Activated CD4-positive, alpha-beta memory T cell treated with anti-CD3 and anti-CD28 coated beads for 36 hours (primary cell): ENCODE data around the gene SPRING1. TPM values are rescaled to one million over a fixed set of nuclear protein-coding genes. Genes with fewer than 3 reads are reported as not detected.
A peak's percentile ranks its signal among the peaks of the same experiment; 100 is the strongest.

Experiments used
- CTCF ChIA-PET: fragments of 350-600 bp; sonication (Branson Sonifier 250); formaldehyde crosslinking; loops from one replicate; lab custom pipeline; 2021; ENCODE audit warnings: antibody characterized with exemption, inconsistent platforms; lab: Charles Lee
- POLR2A ChIA-PET: fragments of 350-600 bp; sonication (Branson Sonifier 250); formaldehyde crosslinking; loops from one replicate; lab custom pipeline; 2021; ENCODE audit warnings: antibody characterized with exemption; lab: Charles Lee
- DNase-seq: peaks from one replicate; pipeline ENCODE4 v3.0.0-alpha.2; 2020
- H3K27ac Mint-ChIP-seq: one replicate; pipeline ENCODE4 v1.8.0; 2021; ENCODE audit warnings: mixed read lengths
- H3K27me3 Mint-ChIP-seq: one replicate; pipeline ENCODE4 v1.8.0; 2021; ENCODE audit warnings: mixed read lengths
- H3K36me3 Mint-ChIP-seq: one replicate; pipeline ENCODE4 v1.8.0; 2021; ENCODE audit warnings: mixed read lengths
- H3K4me1 Mint-ChIP-seq: one replicate; pipeline ENCODE4 v1.8.0; 2021; ENCODE audit warnings: low read depth, mixed read lengths
- H3K4me3 Mint-ChIP-seq: one replicate; pipeline ENCODE4 v1.8.0; 2021; ENCODE audit warnings: mild to moderate bottlenecking, mixed read lengths
- H3K9me3 Mint-ChIP-seq: one replicate; pipeline ENCODE4 v1.8.0; 2021; ENCODE audit warnings: mixed read lengths
- intact Hi-C: fragments of 100-400 bp; cut with micrococcal nuclease; formaldehyde crosslinking; loops from one replicate; pipeline ENCODE4 v1.15.1; 2023
- total RNA-seq, 2 experiments: library from RNA; stranded (reverse); gene quantifications; one replicate each; pipeline ENCODE4 v1.2.3, GENCODE V29; 2021

SPRING1 gene
- total RNA-seq, 2 experiments from 2014 or later: 20.9 to 24.3 TPM

- peaks cover 2% of the 10 kb centered on the region for H3K27me3 Mint-ChIP-seq
- intact Hi-C loops: loop anchor here (5.0 to 10.0 kb wide), 3 partner anchors 261 to 707 kb away; no protein-coding TSS in a partner anchor
- POLR2A ChIA-PET: no interaction called here
- H3K36me3 Mint-ChIP-seq: no peaks in the 10 kb centered on the region
- CTCF ChIA-PET: interaction anchor here (0.6 to 2.1 kb wide), 4 partner anchors 8 to 419 kb away, joined by 3 to 13 read pairs (median 6); partner anchors contain the start of gene HRK
- peaks cover 2% of the 10 kb centered on the region for H3K4me1 Mint-ChIP-seq
- H3K9me3 Mint-ChIP-seq: no peaks in the 10 kb centered on the region
- H3K4me3 Mint-ChIP-seq: no peak overlapping the region
- no peak for DNase-seq
- H3K27ac Mint-ChIP-seq: no peak overlapping the region
Observed at GRCh38 chr12:116701432-116701831, 36.4 kb downstream of the SPRING1 start.

GRCh38 chr12:116700066-116700465, 37.8 kb downstream of the SPRING1 start:
- Mint-ChIP-seq H3K27me3 (peaks cover 8% of the 10 kb centered on the region), H3K36me3 (no peaks in the 10 kb centered on the region), H3K4me1 (peaks cover 2% of the 10 kb centered on the region), H3K9me3 (no peaks in the 10 kb centered on the region), H3K27ac (no peak overlapping the region), H3K4me3 (no peak overlapping the region)
- ChIA-PET CTCF (interaction anchor here (0.6 to 2.1 kb wide), 2 partner anchors 9 to 17 kb away, joined by 3 to 13 read pairs; no protein-coding TSS in a partner anchor), POLR2A (no interaction called here)
- DNase-seq: no peak
- intact Hi-C loops: loop anchor here (5.0 to 10.0 kb wide), 3 partner anchors 262 to 705 kb away; no protein-coding TSS in a partner anchor

GRCh38 chr12:116698554-116699075, 39.3 kb downstream of the SPRING1 start:
- Mint-ChIP-seq H3K4me3 (no peak overlapping the region), H3K36me3 (no peaks in the 10 kb centered on the region), H3K27ac (no peak overlapping the region), H3K9me3 (no peaks in the 10 kb centered on the region), H3K4me1 (peaks cover 2% of the 10 kb centered on the region), H3K27me3 (peaks cover 19% of the 10 kb centered on the region)
- intact Hi-C loops: no loop called here
- ChIA-PET POLR2A (no interaction called here), CTCF (interaction anchor here (0.7 to 1.8 kb wide), 3 partner anchors 8 to 11 kb away, joined by 3 to 8 read pairs (median 3); no protein-coding TSS in a partner anchor)
- DNase-seq: no peak

GRCh38 chr12:116698116-116698515, 39.8 kb downstream of the SPRING1 start:
- intact Hi-C loops: no loop called here
- no peak for DNase-seq
- H3K4me3 Mint-ChIP-seq: no peak overlapping the region
- H3K27me3 Mint-ChIP-seq: peaks cover 21% of the 10 kb centered on the region
- CTCF ChIA-PET: interaction anchor here (0.7 to 1.8 kb wide), 2 partner anchors 8 to 10 kb away, joined by 3 to 8 read pairs; no protein-coding TSS in a partner anchor
- H3K9me3 Mint-ChIP-seq: no peaks in the 10 kb centered on the region
- H3K4me1 Mint-ChIP-seq: peaks cover 2% of the 10 kb centered on the region
- POLR2A ChIA-PET: no interaction called here
- H3K36me3 Mint-ChIP-seq: no peaks in the 10 kb centered on the region
- no peak overlapping the region for H3K27ac Mint-ChIP-seq

GRCh38 chr12:116697716-116698115, 40.2 kb downstream of the SPRING1 start:
- Mint-ChIP-seq H3K27ac (no peak overlapping the region), H3K4me1 (peaks cover 2% of the 10 kb centered on the region), H3K27me3 (peaks cover 23% of the 10 kb centered on the region), H3K9me3 (no peaks in the 10 kb centered on the region), H3K4me3 (no peak overlapping the region), H3K36me3 (no peaks in the 10 kb centered on the region)
- ChIA-PET CTCF (interaction anchor here (0.7 kb wide), 1 partner anchor 84 kb away, joined by 3 read pairs; no protein-coding TSS in a partner anchor), POLR2A (no interaction called here)
- intact Hi-C loops: no loop called here
- DNase-seq: no peak

GRCh38 chr12:116697305-116697704, 40.6 kb downstream of the SPRING1 start:
- intact Hi-C loops: no loop called here
- H3K4me1 Mint-ChIP-seq: peaks cover 2% of the 10 kb centered on the region
- no peak overlapping the region for H3K4me3 Mint-ChIP-seq
- ChIA-PET POLR2A (no interaction called here), CTCF (interaction anchor here (0.7 kb wide), 1 partner anchor 85 kb away, joined by 3 read pairs; no protein-coding TSS in a partner anchor)
- H3K27ac Mint-ChIP-seq: no peak overlapping the region
- no peaks in the 10 kb centered on the region for H3K36me3 Mint-ChIP-seq
- H3K27me3 Mint-ChIP-seq: peaks cover 25% of the 10 kb centered on the region
- DNase-seq: peak; percentile 25
- no peaks in the 10 kb centered on the region for H3K9me3 Mint-ChIP-seq

- H3K27me3 Mint-ChIP-seq: peaks cover 25% of the 10 kb centered on the region
- CTCF ChIA-PET: no interaction called here
- DNase-seq: no peak
Observed at GRCh38 chr12:116695464-116695725, 42.5 kb downstream of the SPRING1 start.

GRCh38 chr12:116694653-116695463, 43.0 kb downstream of the SPRING1 start:
- Mint-ChIP-seq H3K4me1 (peaks cover 2% of the 10 kb centered on the region), H3K4me3 (no peak overlapping the region), H3K27me3 (peaks cover 25% of the 10 kb centered on the region), H3K36me3 (no peaks in the 10 kb centered on the region), H3K27ac (no peak overlapping the region), H3K9me3 (no peaks in the 10 kb centered on the region)
- intact Hi-C loops: no loop called here
- ChIA-PET POLR2A (no interaction called here), CTCF (no interaction called here)
- DNase-seq: no peak

More at GRCh38 chr12:116695464-116695725, 42.5 kb downstream of the SPRING1 start:
- POLR2A ChIA-PET: no interaction called here
- Mint-ChIP-seq H3K36me3 (no peaks in the 10 kb centered on the region), H3K4me3 (no peak overlapping the region), H3K9me3 (no peaks in the 10 kb centered on the region), H3K27ac (no peak overlapping the region), H3K4me1 (peaks cover 2% of the 10 kb centered on the region)
- intact Hi-C loops: no loop called here

- Mint-ChIP-seq H3K9me3 (no peaks in the 10 kb centered on the region), H3K4me1 (peaks cover 2% of the 10 kb centered on the region), H3K4me3 (no peak overlapping the region), H3K27me3 (peaks cover 25% of the 10 kb centered on the region), H3K27ac (no peak overlapping the region), H3K36me3 (no peaks in the 10 kb centered on the region)
- intact Hi-C loops: no loop called here
- no peak for DNase-seq
- ChIA-PET POLR2A (no interaction called here), CTCF (interaction anchor here (0.7 to 2.7 kb wide), 3 partner anchors 10 to 522 kb away, joined by 4 to 8 read pairs (median 4); no protein-coding TSS in a partner anchor)
Observed at GRCh38 chr12:116693286-116694227, 44.3 kb downstream of the SPRING1 start.

- no peaks in the 10 kb centered on the region for H3K36me3 Mint-ChIP-seq
- peaks cover 2% of the 10 kb centered on the region for H3K4me1 Mint-ChIP-seq
- CTCF ChIA-PET: interaction anchor here (0.7 to 2.7 kb wide), 3 partner anchors 11 to 523 kb away, joined by 4 to 8 read pairs (median 4); no protein-coding TSS in a partner anchor
- H3K9me3 Mint-ChIP-seq: no peaks in the 10 kb centered on the region
- POLR2A ChIA-PET: no interaction called here
- no peak overlapping the region for H3K4me3 Mint-ChIP-seq
- intact Hi-C loops: no loop called here
- H3K27ac Mint-ChIP-seq: no peak overlapping the region
- H3K27me3 Mint-ChIP-seq: peaks cover 25% of the 10 kb centered on the region
- no peak for DNase-seq
Observed at GRCh38 chr12:116692605-116693004, 45.3 kb downstream of the SPRING1 start.

- Mint-ChIP-seq H3K27me3 (peaks cover 25% of the 10 kb centered on the region), H3K9me3 (no peaks in the 10 kb centered on the region), H3K4me1 (peaks cover 2% of the 10 kb centered on the region), H3K27ac (no peak overlapping the region), H3K36me3 (no peaks in the 10 kb centered on the region), H3K4me3 (no peak overlapping the region)
- DNase-seq: no peak
- intact Hi-C loops: no loop called here
- POLR2A ChIA-PET: no interaction called here
- CTCF ChIA-PET: interaction anchor here (2.7 kb wide), 1 partner anchor 12 kb away, joined by 8 read pairs; no protein-coding TSS in a partner anchor
Observed at GRCh38 chr12:116691636-116692035, 46.2 kb downstream of the SPRING1 start.
